IMR-90 (cell line): ENCODE results near the gene PJA2. TPM values are rescaled to one million over a fixed set of nuclear protein-coding genes. Genes with fewer than 3 reads are reported as not detected.

Source experiments
- ATAC-seq: fragments of 200-7000 bp; cut with Tn5 transposase; 2 replicates; pipeline ENCODE4 v1.9.1; 2020; ENCODE audit warnings: low read depth, mild to moderate bottlenecking, moderate library complexity
- BruUV-seq: library from RNA; stranded (reverse); fragments of 400-500 nt; replicated peaks from 2 replicates; lab custom pipeline; 2021; lab: Mats Ljungman, UMichigan
- CTCF ChIA-PET: fragments of 300-600 bp; formaldehyde crosslinking; extraction: SDS; loops from one replicate; lab custom pipeline; 2021; ENCODE audit warnings: antibody characterized with exemption; lab: Yijun Ruan, JAX
- POLR2A ChIA-PET: fragments of 300-600 bp; sonication (Branson Sonifier 250); formaldehyde crosslinking; loops from one replicate; lab custom pipeline; 2022; ENCODE audit warnings: antibody characterized with exemption; ENCODE audit not compliant: unreplicated experiment; lab: Charles Lee
- DNase-seq: peaks from one replicate; pipeline ENCODE4 v3.0.0; 2013
- H2AFZ ChIP-seq: replicated peaks from 2 replicates; pipeline ENCODE3; 2013; ENCODE audit warnings: low read length, mild to moderate bottlenecking; ENCODE audit not compliant: poor library complexity
- H2AK5ac ChIP-seq: 2 replicates; pipeline ENCODE4 v1.6.1; 2013; ENCODE audit warnings: low read depth, low read length, inconsistent platforms
- H2AK9ac ChIP-seq: replicated peaks from 2 replicates; pipeline ENCODE3; 2013; ENCODE audit warnings: mild to moderate bottlenecking, low read depth, low read length, moderate library complexity; ENCODE audit not compliant: poor library complexity
- H2BK120ac ChIP-seq: 2 replicates; pipeline ENCODE4 v1.6.1; 2013; ENCODE audit warnings: low read depth, low read length, inconsistent platforms
- H2BK15ac ChIP-seq: 3 replicates; pipeline ENCODE4 v1.6.1; 2013; ENCODE audit warnings: low read depth, low read length, inconsistent platforms
- H2BK20ac ChIP-seq: 2 replicates; pipeline ENCODE4 v1.6.1; 2013; ENCODE audit warnings: low read depth, mild to moderate bottlenecking, inconsistent platforms, low read length, moderate library complexity
- H2BK5ac ChIP-seq: 2 replicates; pipeline ENCODE4 v1.6.1; 2013; ENCODE audit warnings: mild to moderate bottlenecking, low read depth, low read length, inconsistent platforms; ENCODE audit not compliant: poor library complexity, severe bottlenecking
- H3K14ac ChIP-seq: replicated peaks from 2 replicates; pipeline ENCODE4 v1.6.1; 2013; ENCODE audit warnings: low read depth, low read length, inconsistent platforms
- H3K18ac ChIP-seq: 2 replicates; pipeline ENCODE4 v1.6.1; 2013; ENCODE audit warnings: low read depth, low read length, control low read depth
- H3K23ac ChIP-seq: 2 replicates; pipeline ENCODE4 v1.6.1; 2013; ENCODE audit warnings: low read depth, low read length, inconsistent platforms
- H3K27ac ChIP-seq: 2 replicates; pipeline ENCODE4 v1.5.1; 2013; ENCODE audit warnings: mild to moderate bottlenecking, control low read depth, low read length; ENCODE audit not compliant: insufficient read depth
- H3K27me3 ChIP-seq: 2 replicates; pipeline ENCODE4 v1.6.1; 2013; ENCODE audit warnings: low read length; ENCODE audit not compliant: control insufficient read depth, insufficient read depth
- H3K36me3 ChIP-seq: 2 replicates; pipeline ENCODE4 v1.6.1; 2013; ENCODE audit warnings: low read length, mixed read lengths; ENCODE audit not compliant: control insufficient read depth, insufficient read depth
- H3K4ac ChIP-seq: 2 replicates; pipeline ENCODE4 v1.6.1; 2013; ENCODE audit warnings: low read depth, low read length, inconsistent platforms
- H3K4me1 ChIP-seq: 2 replicates; pipeline ENCODE4 v1.6.1; 2013; ENCODE audit warnings: low read length, mixed read lengths; ENCODE audit not compliant: control insufficient read depth, insufficient read depth
- H3K4me2 ChIP-seq: 2 replicates; pipeline ENCODE4 v1.6.1; 2013; ENCODE audit warnings: low read depth, mild to moderate bottlenecking, control low read depth, low read length, moderate library complexity
- H3K4me3 ChIP-seq: 2 replicates; pipeline ENCODE4 v1.5.1; 2013; ENCODE audit warnings: low read depth, mild to moderate bottlenecking, control low read depth, low read length, moderate library complexity; ENCODE audit not compliant: insufficient read depth
- H3K56ac ChIP-seq: 2 replicates; pipeline ENCODE4 v1.6.1; 2013; ENCODE audit warnings: low read length, inconsistent platforms; ENCODE audit not compliant: insufficient read depth; ENCODE audit errors: extremely low read depth
- H3K79me1 ChIP-seq, 2 experiments: 2 replicates each; pipeline ENCODE4 v1.6.1; 2013; ENCODE audit warnings: low read length in 2 of 2, inconsistent platforms in 1 of 2, low read depth in 1 of 2
- H3K9ac ChIP-seq: 2 replicates; pipeline ENCODE4 v1.6.1; 2013; ENCODE audit warnings: low read depth, low read length, control low read depth
- H3K9me1 ChIP-seq: 2 replicates; pipeline ENCODE4 v1.6.1; 2013; ENCODE audit warnings: low read length, inconsistent platforms; ENCODE audit not compliant: insufficient read depth
- H3K9me3 ChIP-seq: 2 replicates; pipeline ENCODE4 v1.6.1; 2013; ENCODE audit warnings: low read length; ENCODE audit not compliant: control insufficient read depth, insufficient read depth
- H4K20me1 ChIP-seq: 2 replicates; pipeline ENCODE4 v1.6.1; 2013; ENCODE audit warnings: low read length, inconsistent platforms; ENCODE audit not compliant: insufficient read depth
- H4K5ac ChIP-seq: 2 replicates; pipeline ENCODE4 v1.6.1; 2013; ENCODE audit warnings: mild to moderate bottlenecking, low read depth, low read length, control low read depth
- H4K8ac ChIP-seq, 2 experiments: 2 replicates each; pipeline ENCODE4 v1.6.1; 2013; ENCODE audit warnings: low read depth in 2 of 2, low read length in 2 of 2, control low read depth in 1 of 2, inconsistent platforms in 1 of 2
- H4K91ac ChIP-seq: 2 replicates; pipeline ENCODE4 v1.6.1; 2013; ENCODE audit warnings: low read depth, low read length, inconsistent platforms; ENCODE audit not compliant: insufficient read depth
- CEBPB ChIP-seq: IDR thresholded peaks from 2 replicates; pipeline ENCODE4 v1.6.1; 2012; ENCODE audit warnings: low read depth, low read length, improper control_type of control experiment
- ELK1 ChIP-seq: fragments of 150-350 bp; IDR thresholded peaks from 2 replicates; pipeline ENCODE4 v1.6.1; 2016; ENCODE audit warnings: low read depth, mild to moderate bottlenecking, low read length, moderate library complexity, borderline replicate concordance
- MAZ ChIP-seq: IDR thresholded peaks from 2 replicates; pipeline ENCODE4 v1.6.1; 2012; ENCODE audit warnings: low read depth, mild to moderate bottlenecking, low read length, improper control_type of control experiment, moderate library complexity, borderline replicate concordance
- MXI1 ChIP-seq: IDR thresholded peaks from 2 replicates; pipeline ENCODE4 v1.6.1; 2012; ENCODE audit warnings: low read depth, mild to moderate bottlenecking, low read length, moderate library complexity, borderline replicate concordance
- NFE2L2 ChIP-seq: fragments of 150-350 bp; IDR thresholded peaks from 2 replicates; pipeline ENCODE4 v1.6.1; 2016; ENCODE audit warnings: low read depth, mild to moderate bottlenecking, low read length
- RCOR1 ChIP-seq: IDR thresholded peaks from 2 replicates; pipeline ENCODE4 v1.6.1; 2012; ENCODE audit warnings: mild to moderate bottlenecking, low read length, improper control_type of control experiment; ENCODE audit not compliant: insufficient replicate concordance
- SMC3 ChIP-seq: fragments of 150-350 bp; IDR thresholded peaks from 2 replicates; pipeline ENCODE4 v1.6.1; 2016; ENCODE audit warnings: low read depth, mild to moderate bottlenecking, antibody characterized with exemption, low read length, moderate library complexity
- dilution Hi-C: fragments of 300-500 bp; cut with HindIII; formaldehyde crosslinking; loops from one replicate; pipeline ENCODE4 v1.14.3; 2018; ENCODE audit warnings: low sequenced_read_pairs; ENCODE audit not compliant: unreplicated experiment
- in situ Hi-C: fragments of 300-500 bp; cut with MboI; formaldehyde crosslinking; loops from 3 replicates; pipeline ENCODE4 v1.14.3; 2019; ENCODE audit warnings: low sequenced_read_pairs, inconsistent platforms, mixed read lengths
- intact Hi-C: fragments of 100-400 bp; cut with micrococcal nuclease; formaldehyde crosslinking; loops from 2 replicates; pipeline ENCODE4 v1.10.0; 2022
- polyA plus RNA-seq, 3 experiments: library from polyadenylated mRNA; depleted of rRNA; stranded (reverse); fragments of >200 nt; gene quantifications; 2 replicates each; pipeline ENCODE4 v1.2.3, GENCODE V29; 2012; ENCODE audit warnings: low replicate concordance in 1 of 3
- total RNA-seq: library from RNA; depleted of rRNA; stranded (reverse); fragments of >200 nt; gene quantifications from 2 replicates; pipeline ENCODE4 v1.2.3, GENCODE V29; 2012

PJA2 gene
- total and polyA plus RNA-seq, 2 of the 4 experiments (the other 2 are of a cell fraction): 42.3 to 70.6 TPM

- H3K27ac ChIP-seq: no peak overlapping the region
- no peak overlapping the region for H3K18ac ChIP-seq
- no peaks in the 10 kb centered on the region for H4K20me1 ChIP-seq
- no peaks in the 10 kb centered on the region for H3K9me3 ChIP-seq
- H2AK9ac ChIP-seq: no peak overlapping the region
- TF ChIP-seq MXI1 (no peak), SMC3 (no peak), CEBPB (0 out of 2 replicates have a peak, but pooled peaks have one; percentile 26), MAZ (no peak), ELK1 (no peak), RCOR1 (no peak), NFE2L2 (no peak)
- no peak overlapping the region for H3K14ac ChIP-seq
- CTCF ChIA-PET: no interaction called here
- no TSS peak for BruUV-seq
- no peak overlapping the region for H4K8ac ChIP-seq
- no peak overlapping the region for H3K56ac ChIP-seq
- no peaks in the 10 kb centered on the region for H3K27me3 ChIP-seq
- peaks cover 3% of the 10 kb centered on the region; the same call in 1 of the 2 replicates for H3K4me1 ChIP-seq
- peak; percentile 15; the same call in 1 of the 2 replicates for ATAC-seq
- no peak overlapping the region for H4K91ac ChIP-seq
- no peak overlapping the region for H2AK5ac ChIP-seq
- H3K23ac ChIP-seq: no peak overlapping the region
- no peak overlapping the region for H2BK120ac ChIP-seq
- intact Hi-C loops: no loop called here
- POLR2A ChIA-PET: no interaction called here
- dilution Hi-C loops: no loop called here
- no peak overlapping the region for H2BK20ac ChIP-seq
- H2BK15ac ChIP-seq: no peak overlapping the region
- no peak overlapping the region for H3K9ac ChIP-seq
- no peaks in the 10 kb centered on the region for H3K9me1 ChIP-seq
- no peaks in the 10 kb centered on the region for H3K36me3 ChIP-seq
- H3K4me3 ChIP-seq: no peak overlapping the region
- H2AFZ ChIP-seq: no peak overlapping the region
- in situ Hi-C loops: no loop called here
- H2BK5ac ChIP-seq: no peak overlapping the region
- no peak overlapping the region for H3K4ac ChIP-seq
- no peaks in the 10 kb centered on the region for H3K79me1 ChIP-seq
- no peak overlapping the region for H3K4me2 ChIP-seq
- H4K5ac ChIP-seq: no peak overlapping the region
- DNase-seq: peak; percentile 46
Observed at GRCh38 chr5:109453251-109453650, 43.5 kb upstream of the PJA2 start.
